HepG2 (cell line): ENCODE results near the gene FAM222A. TPM values are rescaled to one million over a fixed set of nuclear protein-coding genes. Genes with fewer than 3 reads are reported as not detected.

Experiments used
- BRD4 ChIP-seq: sonication (generic); formaldehyde crosslinking; IDR thresholded peaks from 2 replicates; pipeline ENCODE4 v1.4.0; 2020; ENCODE audit warnings: missing genetic modification reagents
- DR1 ChIP-seq: sonication (generic); formaldehyde crosslinking; IDR thresholded peaks from 2 replicates; pipeline ENCODE4 v1.8.0; 2021; ENCODE audit warnings: mild to moderate bottlenecking, missing genetic modification reagents, inconsistent platforms
- FLYWCH1 ChIP-seq: sonication (generic); formaldehyde crosslinking; IDR thresholded peaks from 2 replicates; pipeline ENCODE4 v1.8.1; 2023; ENCODE audit warnings: mild to moderate bottlenecking, missing genetic modification reagents
- HCFC1 ChIP-seq: fragments of 150-350 bp; IDR thresholded peaks from 2 replicates; pipeline ENCODE4 v1.6.1; 2014; ENCODE audit warnings: low read depth, low read length
- HDAC1 ChIP-seq: sonication (generic); formaldehyde crosslinking; IDR thresholded peaks from 2 replicates; pipeline ENCODE4 v1.5.1; 2020; ENCODE audit warnings: mild to moderate bottlenecking, missing genetic modification reagents
- KDM1A ChIP-seq: IDR thresholded peaks from 2 replicates; pipeline ENCODE4 v1.6.1; 2016; ENCODE audit warnings: missing compliant biosample characterization
- WIZ ChIP-seq: sonication (generic); formaldehyde crosslinking; IDR thresholded peaks from 2 replicates; pipeline ENCODE4 v1.5.1; 2020; ENCODE audit warnings: mild to moderate bottlenecking, missing genetic modification reagents
- ZBTB39 ChIP-seq: sonication (generic); formaldehyde crosslinking; IDR thresholded peaks from 2 replicates; pipeline ENCODE4 v1.5.0; 2020; ENCODE audit warnings: missing genetic modification reagents
- ZMYM4 ChIP-seq: sonication (generic); formaldehyde crosslinking; IDR thresholded peaks from 2 replicates; pipeline ENCODE4 v1.8.1; 2023; ENCODE audit warnings: mild to moderate bottlenecking, missing genetic modification reagents
- ZNF124 ChIP-seq: sonication (generic); formaldehyde crosslinking; IDR thresholded peaks from 2 replicates; pipeline ENCODE4 v1.4.0; 2020; ENCODE audit warnings: missing genetic modification reagents
- ZNF253 ChIP-seq: sonication (generic); formaldehyde crosslinking; IDR thresholded peaks from 2 replicates; pipeline ENCODE4 v1.8.0; 2022; ENCODE audit warnings: mild to moderate bottlenecking, missing genetic modification reagents, borderline replicate concordance
- ZNF260 ChIP-seq: sonication (generic); formaldehyde crosslinking; IDR thresholded peaks from 2 replicates; pipeline ENCODE4 v1.4.0; 2020; ENCODE audit warnings: missing genetic modification reagents, low read depth, mild to moderate bottlenecking, borderline replicate concordance
- ZNF468 ChIP-seq: sonication (generic); formaldehyde crosslinking; IDR thresholded peaks from 2 replicates; pipeline ENCODE4 v1.8.0; 2022; ENCODE audit warnings: mild to moderate bottlenecking, moderate library complexity, missing genetic modification reagents
- ZNF501 ChIP-seq: sonication (generic); formaldehyde crosslinking; IDR thresholded peaks from 2 replicates; pipeline ENCODE4 v1.5.1; 2020; ENCODE audit warnings: mild to moderate bottlenecking, moderate library complexity, missing genetic modification reagents
- ZNF547 ChIP-seq: sonication (generic); formaldehyde crosslinking; IDR thresholded peaks from 2 replicates; pipeline ENCODE4 v1.5.1; 2020; ENCODE audit warnings: mild to moderate bottlenecking, missing genetic modification reagents
- ZNF776 ChIP-seq: sonication (generic); formaldehyde crosslinking; IDR thresholded peaks from 2 replicates; pipeline ENCODE4 v1.4.0; 2020; ENCODE audit warnings: mild to moderate bottlenecking, missing genetic modification reagents
- polyA plus RNA-seq, 8 experiments: library from polyadenylated mRNA; depleted of rRNA in 3 of 8; stranded (reverse) in 7 of 8; unstranded in 1 of 8; fragments of >200 nt; fragmentation: Illumina TruSeq in 4 of 8; extraction: Trizol in 4 of 8; gene quantifications; 2 replicates each; pipeline versions ENCODE4 v1.2.1 to v1.2.3, GENCODE V29; 2011 to 2016; ENCODE audit warnings: low read depth in 4 of 8, missing spikeins in 1 of 8, mixed read lengths in 1 of 8; ENCODE audit not compliant: insufficient read depth in 1 of 8
- total RNA-seq, 5 experiments: library from RNA; depleted of rRNA; stranded (reverse); fragments of >200 nt; fragmentation: Illumina TruSeq; extraction: Trizol; gene quantifications; 2 replicates each; pipeline ENCODE4 v1.2.3, GENCODE V29; 2016; ENCODE audit warnings: low read depth in 1 of 5
- TF ChIP-seq, protein P1 (sequence below): sonication (generic); formaldehyde crosslinking; IDR thresholded peaks from 2 replicates; pipeline ENCODE4 v1.4.0; 2020; ENCODE audit warnings: missing genetic modification reagents, borderline replicate concordance
- TF ChIP-seq, protein P2 (sequence below): sonication (generic); formaldehyde crosslinking; IDR thresholded peaks from 2 replicates; pipeline ENCODE4 v1.5.1; 2020; ENCODE audit warnings: missing genetic modification reagents, mild to moderate bottlenecking, borderline replicate concordance
- TF ChIP-seq, protein P3 (sequence below): sonication (generic); formaldehyde crosslinking; IDR thresholded peaks from 2 replicates; pipeline ENCODE4 v1.5.0; 2020; ENCODE audit warnings: mild to moderate bottlenecking, missing genetic modification reagents, borderline replicate concordance

FAM222A gene
- total and polyA plus RNA-seq, 2 of the 13 experiments (the other 11 are each of a cell fraction or from before 2014, with no cell fraction given) = 2.7 to 9.6 TPM

- TF ChIP-seq ZBTB39 (CRISPR knock-in tag) (no peak), FLYWCH1 (CRISPR knock-in tag) (no peak), ZNF468 (CRISPR knock-in tag) (no peak), WIZ (no peak), ZNF547 (CRISPR knock-in tag) (no peak), HDAC1 (CRISPR knock-in tag) (no peak), BRD4 (CRISPR knock-in tag) (no peak), KDM1A (CRISPR knock-in tag) (0 out of 2 replicates have a peak, but pooled peaks have one; percentile 17), HCFC1 (no peak), ZNF260 (CRISPR knock-in tag) (no peak), ZNF253 (CRISPR knock-in tag) (no peak), ZNF776 (no peak), DR1 (CRISPR knock-in tag) (no peak), ZNF501 (0 out of 2 replicates have a peak, but pooled peaks have one; percentile 20), ZNF124 (CRISPR knock-in tag) (peak; percentile 55; the same call in 1 of the 2 replicates), ZMYM4 (CRISPR knock-in tag) (no peak)
- TF ChIP-seq, protein P1, sequence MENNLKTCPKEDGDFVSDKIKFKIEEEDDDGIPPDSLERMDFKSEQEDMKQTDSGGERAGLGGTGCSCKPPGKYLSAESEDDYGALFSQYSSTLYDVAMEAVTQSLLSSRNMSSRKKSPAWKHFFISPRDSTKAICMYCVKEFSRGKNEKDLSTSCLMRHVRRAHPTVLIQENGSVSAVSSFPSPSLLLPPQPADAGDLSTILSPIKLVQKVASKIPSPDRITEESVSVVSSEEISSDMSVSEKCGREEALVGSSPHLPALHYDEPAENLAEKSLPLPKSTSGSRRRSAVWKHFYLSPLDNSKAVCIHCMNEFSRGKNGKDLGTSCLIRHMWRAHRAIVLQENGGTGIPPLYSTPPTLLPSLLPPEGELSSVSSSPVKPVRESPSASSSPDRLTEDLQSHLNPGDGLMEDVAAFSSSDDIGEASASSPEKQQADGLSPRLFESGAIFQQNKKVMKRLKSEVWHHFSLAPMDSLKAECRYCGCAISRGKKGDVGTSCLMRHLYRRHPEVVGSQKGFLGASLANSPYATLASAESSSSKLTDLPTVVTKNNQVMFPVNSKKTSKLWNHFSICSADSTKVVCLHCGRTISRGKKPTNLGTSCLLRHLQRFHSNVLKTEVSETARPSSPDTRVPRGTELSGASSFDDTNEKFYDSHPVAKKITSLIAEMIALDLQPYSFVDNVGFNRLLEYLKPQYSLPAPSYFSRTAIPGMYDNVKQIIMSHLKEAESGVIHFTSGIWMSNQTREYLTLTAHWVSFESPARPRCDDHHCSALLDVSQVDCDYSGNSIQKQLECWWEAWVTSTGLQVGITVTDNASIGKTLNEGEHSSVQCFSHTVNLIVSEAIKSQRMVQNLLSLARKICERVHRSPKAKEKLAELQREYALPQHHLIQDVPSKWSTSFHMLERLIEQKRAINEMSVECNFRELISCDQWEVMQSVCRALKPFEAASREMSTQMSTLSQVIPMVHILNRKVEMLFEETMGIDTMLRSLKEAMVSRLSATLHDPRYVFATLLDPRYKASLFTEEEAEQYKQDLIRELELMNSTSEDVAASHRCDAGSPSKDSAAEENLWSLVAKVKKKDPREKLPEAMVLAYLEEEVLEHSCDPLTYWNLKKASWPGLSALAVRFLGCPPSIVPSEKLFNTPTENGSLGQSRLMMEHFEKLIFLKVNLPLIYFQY = no peak
- TF ChIP-seq, protein P2, sequence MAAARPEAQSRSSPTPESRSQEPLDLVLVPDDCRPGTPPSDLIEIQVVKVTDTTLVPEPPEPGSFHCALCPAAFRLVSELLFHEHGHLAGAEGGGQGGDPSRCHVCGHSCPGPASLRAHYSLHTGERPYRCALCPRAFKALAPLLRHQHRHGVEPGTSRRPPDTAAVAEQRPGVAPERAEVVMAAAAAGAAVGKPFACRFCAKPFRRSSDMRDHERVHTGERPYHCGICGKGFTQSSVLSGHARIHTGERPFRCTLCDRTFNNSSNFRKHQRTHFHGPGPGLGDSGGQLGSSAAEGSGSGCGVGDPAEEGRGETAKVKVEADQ = no peak
- TF ChIP-seq, protein P3, sequence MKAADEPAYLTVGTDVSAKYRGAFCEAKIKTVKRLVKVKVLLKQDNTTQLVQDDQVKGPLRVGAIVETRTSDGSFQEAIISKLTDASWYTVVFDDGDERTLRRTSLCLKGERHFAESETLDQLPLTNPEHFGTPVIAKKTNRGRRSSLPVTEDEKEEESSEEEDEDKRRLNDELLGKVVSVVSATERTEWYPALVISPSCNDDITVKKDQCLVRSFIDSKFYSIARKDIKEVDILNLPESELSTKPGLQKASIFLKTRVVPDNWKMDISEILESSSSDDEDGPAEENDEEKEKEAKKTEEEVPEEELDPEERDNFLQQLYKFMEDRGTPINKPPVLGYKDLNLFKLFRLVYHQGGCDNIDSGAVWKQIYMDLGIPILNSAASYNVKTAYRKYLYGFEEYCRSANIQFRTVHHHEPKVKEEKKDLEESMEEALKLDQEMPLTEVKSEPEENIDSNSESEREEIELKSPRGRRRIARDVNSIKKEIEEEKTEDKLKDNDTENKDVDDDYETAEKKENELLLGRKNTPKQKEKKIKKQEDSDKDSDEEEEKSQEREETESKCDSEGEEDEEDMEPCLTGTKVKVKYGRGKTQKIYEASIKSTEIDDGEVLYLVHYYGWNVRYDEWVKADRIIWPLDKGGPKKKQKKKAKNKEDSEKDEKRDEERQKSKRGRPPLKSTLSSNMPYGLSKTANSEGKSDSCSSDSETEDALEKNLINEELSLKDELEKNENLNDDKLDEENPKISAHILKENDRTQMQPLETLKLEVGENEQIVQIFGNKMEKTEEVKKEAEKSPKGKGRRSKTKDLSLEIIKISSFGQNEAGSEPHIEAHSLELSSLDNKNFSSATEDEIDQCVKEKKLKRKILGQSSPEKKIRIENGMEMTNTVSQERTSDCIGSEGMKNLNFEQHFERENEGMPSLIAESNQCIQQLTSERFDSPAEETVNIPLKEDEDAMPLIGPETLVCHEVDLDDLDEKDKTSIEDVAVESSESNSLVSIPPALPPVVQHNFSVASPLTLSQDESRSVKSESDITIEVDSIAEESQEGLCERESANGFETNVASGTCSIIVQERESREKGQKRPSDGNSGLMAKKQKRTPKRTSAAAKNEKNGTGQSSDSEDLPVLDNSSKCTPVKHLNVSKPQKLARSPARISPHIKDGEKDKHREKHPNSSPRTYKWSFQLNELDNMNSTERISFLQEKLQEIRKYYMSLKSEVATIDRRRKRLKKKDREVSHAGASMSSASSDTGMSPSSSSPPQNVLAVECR = no peak
These were observed 61.7 kb downstream of the FAM222A start (continued) for GRCh38 chr12:109775172-109775881.
